Breast epithelium (tissue), 4 donors: ENCODE results near the gene LUC7L3. TPM values are rescaled to one million over a fixed set of nuclear protein-coding genes. Genes with fewer than 3 reads are reported as not detected.
A peak's percentile ranks its signal among the peaks of the same experiment; 100 is the strongest.

ENCODE experiments used
- DNase-seq, 2 donors: peaks; one replicate each; pipeline ENCODE4 v3.0.0-alpha.2; 2019; ENCODE audit warnings: low spot score in 2 of 2
- H3K27ac ChIP-seq, 2 donors: fragments of 200-600 bp; sonication (generic) in 1 of 2; one replicate each; pipeline ENCODE4 v1.5.1; 2016 to 2019; ENCODE audit warnings: mild to moderate bottlenecking in 1 of 2
- H3K27me3 ChIP-seq, 2 donors: fragments of 200-600 bp; sonication (generic) in 1 of 2; one replicate each; pipeline versions ENCODE4 v1.5.1 to v1.6.0; 2017 to 2019; ENCODE audit warnings: control low read depth in 1 of 2, mild to moderate bottlenecking in 1 of 2
- H3K36me3 ChIP-seq: fragments of 200-600 bp; one replicate; pipeline ENCODE4 v1.5.1; 2019
- H3K4me1 ChIP-seq, 2 donors: fragments of 200-600 bp; sonication (generic); one replicate each; pipeline ENCODE4 v1.5.1; 2016 to 2019; ENCODE audit warnings: control low read depth in 1 of 2
- H3K4me3 ChIP-seq, 3 donors: fragments of 200-600 bp; sonication (generic); 1 replicate in 2 of 3; 2 replicates in 1 of 3; pipeline ENCODE4 v1.5.1; 2016 to 2019; ENCODE audit warnings: mild to moderate bottlenecking in 3 of 3, moderate library complexity in 2 of 3
- H3K9me3 ChIP-seq, 2 donors: fragments of 200-600 bp; sonication (generic) in 1 of 2; one replicate each; pipeline ENCODE4 v1.5.1; 2016 to 2019; ENCODE audit warnings: control low read depth in 1 of 2
- CTCF ChIP-seq, 3 donors: fragments of 450-650 bp; IDR thresholded peaks; one replicate each; pipeline ENCODE4 v1.5.1; 2016 to 2017; ENCODE audit warnings: antibody characterized with exemption in 3 of 3, mild to moderate bottlenecking in 3 of 3, moderate library complexity in 3 of 3
- POLR2A ChIP-seq: fragments of 450-650 bp; IDR thresholded peaks from one replicate; pipeline ENCODE4 v1.6.1; 2016; ENCODE audit warnings: antibody characterized with exemption, mild to moderate bottlenecking, moderate library complexity
- POLR2AphosphoS5 ChIP-seq, 3 donors: sonication (generic); formaldehyde crosslinking; IDR thresholded peaks; one replicate each; pipeline ENCODE4 v1.6.1; 2017; ENCODE audit warnings: antibody characterized with exemption in 3 of 3
- intact Hi-C: fragments of 100-400 bp; cut with DNase I; formaldehyde crosslinking; loops from one replicate; pipeline ENCODE4 v1.15.1; 2023; ENCODE audit warnings: low total_unique reads
- total RNA-seq, 3 donors: library from RNA; depleted of rRNA; stranded (reverse); fragments of >200 nt; gene quantifications; one replicate each; pipeline ENCODE4 v1.1.0, GENCODE V29; 2016

LUC7L3 gene
- total RNA-seq, result 100 to 1,000 TPM in 2 of 3 donors, 10 to 100 TPM in 1; 70.7 to 161 (median 104) TPM

GRCh38 chr17:50719144-50719923 is at the start of gene LUC7L3:
Gene LUC7L3 (plus strand): TSS chr17:50719603. CDS start chr17:50719733, 130 bp downstream.
- H3K27me3 ChIP-seq, result no peaks in the 10 kb centered on the region
- peak within 1 kb of the TSS; percentile 96 to 97 for H3K27ac ChIP-seq
- H3K4me3 ChIP-seq, result peak within 1 kb of the TSS; percentile 77 to 89 (median 84)
- TF ChIP-seq CTCF (IDR thresholded peaks at IDR 0.05) (no peak), POLR2AphosphoS5 (IDR thresholded peaks at IDR 0.05) (peak; percentile 92 to 96 (median 96)), POLR2A (peak; percentile 79)
- H3K36me3 ChIP-seq, result no peaks in the 10 kb centered on the region
- DNase-seq, result peak; percentile 92 to 94
- no peaks in the 10 kb centered on the region for H3K9me3 ChIP-seq
- intact Hi-C loops, result loop anchor here (1.0 kb wide), 1 partner anchor 8 kb away; no protein-coding TSS in a partner anchor
- H3K4me1 ChIP-seq, result peaks cover 0 to 27% of the 10 kb centered on the region in 2 donors

- intact Hi-C loops, result no loop called here
- no peaks in the 10 kb centered on the region for H3K9me3 ChIP-seq
- H3K4me3 ChIP-seq, result no peak overlapping the region
- no peak for DNase-seq
- no peaks in the 10 kb centered on the region for H3K36me3 ChIP-seq
- TF ChIP-seq CTCF (IDR thresholded peaks at IDR 0.05), result no peak
- TF ChIP-seq POLR2AphosphoS5 (IDR thresholded peaks at IDR 0.05), result no peak
- no peak for TF ChIP-seq POLR2A
- H3K27ac ChIP-seq, result no peak overlapping the region
- H3K27me3 ChIP-seq, result no peaks in the 10 kb centered on the region
- H3K4me1 ChIP-seq, result no peaks in the 10 kb centered on the region
Measured at GRCh38 chr17:50672071-50672470, 47.3 kb upstream of the LUC7L3 start.

- TF ChIP-seq POLR2A, result no peak
- TF ChIP-seq CTCF (IDR thresholded peaks at IDR 0.05), result no peak
- no peak for TF ChIP-seq POLR2AphosphoS5 (IDR thresholded peaks at IDR 0.05)
- H3K36me3 ChIP-seq, result no peaks in the 10 kb centered on the region
- no peak overlapping the region for H3K27ac ChIP-seq
- peak in 1 of 2 donors; percentile 50 for DNase-seq
- no peaks in the 10 kb centered on the region for H3K9me3 ChIP-seq
- H3K4me1 ChIP-seq, result no peaks in the 10 kb centered on the region
- intact Hi-C loops, result no loop called here
- H3K4me3 ChIP-seq, result no peak overlapping the region
- no peaks in the 10 kb centered on the region for H3K27me3 ChIP-seq
Measured at GRCh38 chr17:50672831-50673551, 46.4 kb upstream of the LUC7L3 start.

- no peaks in the 10 kb centered on the region for H3K27me3 ChIP-seq
- no peak for TF ChIP-seq POLR2A
- TF ChIP-seq CTCF (IDR thresholded peaks at IDR 0.05), result no peak
- no peak for TF ChIP-seq POLR2AphosphoS5 (IDR thresholded peaks at IDR 0.05)
- no peaks in the 10 kb centered on the region for H3K9me3 ChIP-seq
- no peaks in the 10 kb centered on the region for H3K4me1 ChIP-seq
- no peak overlapping the region for H3K27ac ChIP-seq
- peak in 1 of 2 donors; percentile 22 for DNase-seq
- H3K4me3 ChIP-seq, result no peak overlapping the region
- intact Hi-C loops, result no loop called here
- no peaks in the 10 kb centered on the region for H3K36me3 ChIP-seq
Measured at GRCh38 chr17:50675190-50675589, 44.2 kb upstream of the LUC7L3 start.

GRCh38 chr17:50675627-50676026 is 43.8 kb upstream of the LUC7L3 start:
- no peak overlapping the region for H3K4me3 ChIP-seq
- H3K36me3 ChIP-seq, result no peaks in the 10 kb centered on the region
- no peaks in the 10 kb centered on the region for H3K9me3 ChIP-seq
- TF ChIP-seq POLR2A (no peak), POLR2AphosphoS5 (IDR thresholded peaks at IDR 0.05) (no peak), CTCF (IDR thresholded peaks at IDR 0.05) (no peak)
- intact Hi-C loops, result no loop called here
- H3K27me3 ChIP-seq, result no peaks in the 10 kb centered on the region
- DNase-seq, result peak in 1 of 2 donors; percentile 46
- no peaks in the 10 kb centered on the region for H3K4me1 ChIP-seq
- no peak overlapping the region for H3K27ac ChIP-seq
